HG02973 (cell line): ENCODE data around the gene FHOD3.

Experiments
- ATAC-seq: cut with Tn5 transposase; IDR thresholded peaks from one replicate; pipeline ENCODE4 v1.9.1; 2021; ENCODE audit warnings: moderate library complexity; ENCODE audit not compliant: unreplicated experiment

The FHOD3 gene

DNA sequence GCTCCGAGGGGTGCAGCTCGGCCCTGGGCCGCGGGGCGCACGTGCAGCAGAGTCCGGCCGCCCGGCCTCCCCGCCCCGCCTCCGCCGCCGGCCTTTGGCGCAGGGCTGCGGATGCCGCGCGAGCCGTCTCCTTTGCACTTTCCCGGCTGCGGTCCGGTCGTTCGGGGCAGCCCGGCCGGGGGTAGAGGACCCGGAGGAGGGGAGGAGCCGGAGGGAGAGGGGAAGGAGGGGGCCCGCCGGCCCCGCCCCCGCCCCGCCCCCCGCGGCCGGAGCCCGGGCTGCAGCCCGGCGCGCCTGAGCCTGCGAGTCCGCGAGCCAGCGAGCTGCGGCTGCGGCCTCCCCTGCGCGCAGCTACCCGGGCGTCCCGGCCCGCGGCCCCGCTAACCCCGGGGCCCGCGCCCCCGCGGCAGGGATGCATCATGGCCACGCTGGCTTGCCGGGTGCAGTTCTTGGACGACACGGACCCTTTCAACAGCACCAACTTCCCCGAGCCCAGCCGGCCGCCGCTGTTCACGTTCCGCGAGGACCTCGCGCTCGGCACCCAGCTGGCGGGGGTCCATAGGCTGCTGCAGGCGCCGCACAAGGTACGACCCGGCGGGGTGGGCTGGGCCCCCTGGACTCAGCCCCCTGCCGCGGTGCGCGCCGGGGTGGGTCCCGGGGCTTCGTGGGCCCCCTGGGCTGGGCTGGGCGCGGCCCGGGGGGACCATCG lies at the start of gene FHOD3:
TSS of gene FHOD3 (plus strand) at position 297 of the 709 bp plus-strand sequence. CDS start at position 420, 123 bp downstream.
- peak; percentile 53 for ATAC-seq

- no peak for ATAC-seq
Measured at GRCh38 chr18:36249392-36249791, 48.1 kb upstream of the FHOD3 start.

GRCh38 chr18:36250827-36251226 lies 46.7 kb upstream of the FHOD3 start:
- no peak for ATAC-seq

DNA sequence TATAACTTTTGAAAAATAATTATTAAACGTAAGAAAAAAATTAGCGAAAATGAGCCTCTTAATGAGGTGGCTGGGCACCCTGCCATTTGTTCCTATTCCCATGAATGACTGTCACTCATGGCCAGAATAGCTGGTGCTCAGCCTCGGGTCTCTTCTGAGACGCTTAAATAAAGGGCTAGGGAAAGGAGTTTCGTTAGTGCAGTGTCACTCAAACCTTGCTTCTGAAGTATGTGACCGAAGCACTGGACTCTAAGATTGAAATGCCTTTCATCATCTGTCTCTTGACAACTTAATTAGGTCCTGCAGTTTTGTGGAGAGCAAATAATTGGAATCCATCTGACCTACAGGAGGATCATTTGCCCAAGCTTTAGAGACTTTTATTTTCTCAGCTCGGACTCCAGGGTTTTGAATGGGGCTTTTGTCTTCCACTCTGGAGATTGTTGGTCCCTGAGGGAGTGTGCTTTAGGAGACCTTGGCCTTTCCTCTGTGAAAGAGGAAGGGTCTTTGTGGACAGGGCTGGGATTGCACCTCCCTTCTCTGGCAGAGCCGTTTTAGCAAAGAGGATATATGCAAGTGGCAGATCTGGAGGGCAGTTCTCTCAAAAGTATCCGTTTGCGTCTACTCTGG lies 42.3 kb upstream of the FHOD3 start:
- no peak for ATAC-seq

GRCh38 chr18:36256094-36256493 lies 41.4 kb upstream of the FHOD3 start:
- ATAC-seq = no peak

GRCh38 chr18:36262971-36263370 lies 34.5 kb upstream of the FHOD3 start:
- no peak for ATAC-seq

- no peak for ATAC-seq
Measured at GRCh38 chr18:36264283-36264682, 33.2 kb upstream of the FHOD3 start.

- no peak for ATAC-seq
Measured at GRCh38 chr18:36265015-36265414, 32.5 kb upstream of the FHOD3 start.

- no peak for ATAC-seq
Measured at GRCh38 chr18:36269157-36269556, 28.4 kb upstream of the FHOD3 start.

- ATAC-seq = no peak
Measured at GRCh38 chr18:36271153-36271552, 26.4 kb upstream of the FHOD3 start.

GRCh38 chr18:36273347-36273746 lies 24.2 kb upstream of the FHOD3 start:
- no peak for ATAC-seq

GRCh38 chr18:36274083-36274715 lies 23.3 kb upstream of the FHOD3 start:
- ATAC-seq = no peak

- ATAC-seq = no peak
Measured at GRCh38 chr18:36275561-36275960, 22.0 kb upstream of the FHOD3 start.

- ATAC-seq = no peak
Measured at GRCh38 chr18:36279001-36279400, 18.5 kb upstream of the FHOD3 start.

DNA sequence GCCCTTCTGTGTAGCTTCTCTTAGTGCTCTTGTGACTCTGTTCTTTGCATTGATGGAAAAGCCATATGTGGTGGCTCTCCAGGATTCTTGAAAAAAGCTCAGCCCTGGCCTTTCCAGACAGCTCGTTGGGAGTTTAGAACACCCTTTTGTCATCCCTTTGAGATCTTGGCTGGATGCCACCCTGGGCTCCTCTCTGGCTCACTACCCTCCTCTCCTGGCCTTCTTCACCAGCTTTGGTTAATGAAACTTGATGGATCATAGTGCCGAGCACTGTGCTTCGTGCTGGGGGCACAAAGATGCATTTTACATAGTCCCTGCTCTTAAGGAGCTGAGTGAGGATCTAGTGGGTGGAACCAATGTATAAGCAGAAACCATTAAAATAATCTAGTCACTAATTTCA lies 15.6 kb upstream of the FHOD3 start:
- no peak for ATAC-seq

DNA sequence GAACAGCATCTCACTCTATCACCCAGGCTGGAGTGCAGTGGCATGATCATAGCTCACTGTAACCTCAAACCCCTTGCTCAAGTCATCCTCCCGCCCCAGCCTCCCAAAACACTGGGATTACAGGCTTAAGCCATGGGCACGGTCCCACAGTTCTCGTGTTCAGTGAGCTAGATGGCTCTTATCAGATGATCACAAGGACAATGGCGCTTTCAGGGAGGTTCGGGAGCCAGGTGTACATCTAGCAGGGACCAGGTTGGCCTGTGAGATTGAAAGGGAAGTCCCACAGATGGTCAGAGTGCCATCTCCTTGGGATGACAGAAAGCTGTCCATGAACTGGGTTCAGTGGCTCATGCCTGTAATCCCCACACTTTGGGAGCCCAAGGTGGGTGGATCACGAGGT lies 14.1 kb upstream of the FHOD3 start:
- ATAC-seq = no peak

DNA sequence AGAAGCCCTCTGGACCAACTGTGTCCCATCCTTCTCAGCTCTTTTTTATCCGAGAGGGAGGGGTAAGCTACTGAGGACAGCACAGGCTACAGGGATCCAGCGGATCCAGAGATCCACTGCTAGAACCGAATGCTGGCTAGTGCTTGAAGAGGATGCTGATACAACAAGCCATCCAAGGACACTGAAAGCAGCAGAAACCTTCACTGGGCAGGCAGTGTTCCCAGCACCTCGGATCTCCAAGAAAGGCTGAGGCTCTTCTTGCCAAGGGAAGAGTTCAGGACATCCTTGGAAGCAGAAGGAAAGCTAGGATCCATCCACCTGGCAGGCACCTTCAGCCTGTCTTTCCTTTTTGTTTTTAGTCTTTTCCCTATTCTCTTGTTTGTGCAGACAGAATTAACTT lies 13.2 kb upstream of the FHOD3 start:
- no peak for ATAC-seq

- ATAC-seq = no peak
Measured at GRCh38 chr18:36284671-36285295, 12.7 kb upstream of the FHOD3 start.

DNA sequence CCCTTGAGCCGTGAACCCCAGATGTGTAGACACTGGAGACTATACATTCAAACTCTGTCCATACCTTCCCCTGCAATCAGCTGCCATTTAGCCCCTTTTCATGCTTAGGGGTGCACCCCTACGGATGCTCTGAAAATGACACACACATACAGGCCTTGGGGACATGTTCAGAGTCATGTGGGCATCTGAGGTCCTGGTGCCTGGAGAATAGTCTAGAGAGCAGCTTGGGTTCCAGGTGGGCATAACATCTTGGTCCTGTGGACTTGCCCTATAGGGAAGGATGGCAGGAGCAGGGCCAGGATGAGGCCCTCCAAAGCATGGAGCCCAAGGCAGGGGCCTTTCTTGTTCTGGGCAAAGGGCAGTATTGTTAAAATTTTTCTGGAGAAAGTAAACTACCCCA lies 9.9 kb upstream of the FHOD3 start:
- no peak for ATAC-seq

GRCh38 chr18:36288689-36289088 lies 8.8 kb upstream of the FHOD3 start:
- no peak for ATAC-seq

DNA sequence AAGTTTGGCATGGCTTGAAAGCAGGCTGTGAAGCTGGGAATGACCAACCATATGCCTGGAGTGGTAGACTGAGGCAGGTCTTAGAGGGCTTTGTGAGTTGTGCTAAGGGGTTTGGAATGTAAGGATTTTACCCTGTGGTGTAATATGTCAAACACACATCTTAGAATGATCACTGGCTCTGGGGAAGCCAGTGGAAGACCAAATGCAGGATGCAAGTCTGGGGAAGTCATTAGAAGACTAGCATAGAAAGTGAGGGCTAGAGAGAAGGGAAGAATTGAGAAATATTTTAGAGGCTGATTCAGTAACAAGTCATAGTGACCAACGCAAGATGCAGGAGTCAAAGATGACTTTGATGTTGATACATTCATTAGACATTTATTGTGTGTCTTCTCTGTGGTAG lies 3.5 kb upstream of the FHOD3 start:
- ATAC-seq = no peak

GRCh38 chr18:36295214-36295613 lies 2.3 kb upstream of the FHOD3 start:
- ATAC-seq = no peak
